ENCODE data around the gene MAN2C1.

Gene MAN2C1

DNA sequence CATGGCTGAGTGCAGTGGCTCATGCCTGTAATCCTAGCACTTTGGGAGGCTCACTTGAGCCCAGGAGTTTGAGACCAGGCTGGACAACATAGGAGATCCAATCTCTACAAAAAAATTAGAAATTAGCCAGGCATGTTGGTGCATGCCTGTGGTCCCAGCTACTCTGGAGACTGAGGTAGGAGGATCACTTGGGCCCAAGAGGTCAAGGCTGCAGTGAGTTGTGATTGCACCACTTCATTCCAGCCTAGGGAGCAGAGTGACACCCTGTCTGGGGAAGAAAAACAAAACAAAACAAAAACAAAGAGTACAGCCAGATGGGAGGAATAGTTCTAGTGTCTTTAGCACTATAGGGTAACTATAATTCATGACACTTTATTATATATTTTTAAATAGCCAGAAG is 58.7 kb downstream of the MAN2C1 start:
- peak; percentile 5 for DNase-seq (ENCODE audit: low read depth)

DNA sequence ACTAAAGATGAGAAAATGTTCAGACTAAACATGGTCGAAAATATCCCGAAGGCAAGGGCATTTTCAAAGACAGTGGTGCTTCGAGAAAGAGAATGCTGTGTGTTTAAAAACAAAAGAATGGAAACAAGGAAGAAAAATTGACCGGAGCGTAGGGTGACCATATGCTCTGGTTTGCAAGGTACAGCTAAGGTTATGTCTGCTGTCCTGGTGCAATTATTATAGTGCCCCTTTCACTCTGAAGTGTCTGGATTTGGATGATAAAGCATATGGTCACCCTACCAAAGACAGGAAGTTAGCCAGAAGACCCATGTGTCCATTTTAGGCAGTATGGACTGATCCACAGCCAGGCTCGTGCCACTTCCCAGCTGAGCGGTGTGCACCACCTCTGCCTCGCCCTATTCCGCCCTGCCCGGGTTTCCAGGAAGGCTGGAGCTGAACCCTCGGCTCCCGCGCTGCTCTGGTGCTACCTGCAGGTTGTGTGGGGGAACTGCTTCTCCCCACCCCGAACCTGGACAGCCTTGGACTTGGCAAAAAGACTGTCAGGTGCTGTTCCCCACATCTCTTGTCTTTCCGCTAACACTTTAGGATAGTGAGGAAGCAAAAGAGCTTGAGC is 60.5 kb downstream of the MAN2C1 start:
- no peak for DNase-seq (ENCODE audit: low read depth)

DNA sequence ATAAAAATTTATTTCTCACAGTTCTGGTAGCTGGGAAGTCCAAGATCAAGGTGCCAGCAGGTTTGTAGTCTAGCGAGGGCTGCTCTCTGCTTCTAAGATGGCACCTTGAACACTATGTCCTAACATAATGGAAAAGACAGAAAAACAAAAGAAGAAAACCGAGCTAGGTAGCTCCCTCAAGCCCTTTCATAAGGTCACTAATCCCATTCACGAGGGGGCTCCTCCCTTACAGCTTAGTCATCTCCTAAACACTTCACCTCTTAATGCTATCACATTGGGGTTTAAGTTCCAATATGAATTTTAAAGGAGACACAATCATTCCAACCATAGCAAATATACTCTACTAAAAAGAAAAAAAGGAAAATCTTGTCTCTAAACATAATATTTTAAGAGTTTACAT is 62.2 kb downstream of the MAN2C1 start:
- no peak for DNase-seq (ENCODE audit: low read depth)

All from fibroblast of gingiva (primary cell).